Liver (tissue), 9 donors: ENCODE results near the gene ADARB1. TPM values are rescaled to one million over a fixed set of nuclear protein-coding genes. Genes with fewer than 3 reads are reported as not detected.

Experiments
- DNase-seq: peaks from one replicate; pipeline ENCODE4 v3.0.0-alpha.2; 2017; ENCODE audit warnings: low spot score
- H3K27ac ChIP-seq, 2 donors: one replicate each; pipeline ENCODE4 v1.7.0; 2013; ENCODE audit warnings: inconsistent platforms in 2 of 2, low read length in 2 of 2, control low read depth in 1 of 2, low read depth in 1 of 2, mild to moderate bottlenecking in 1 of 2
- H3K27me3 ChIP-seq, 4 donors: one replicate each; pipeline versions ENCODE4 v1.6.1 to v1.7.0; 2013; ENCODE audit warnings: low read length in 3 of 4, inconsistent platforms in 1 of 4, mild to moderate bottlenecking in 1 of 4, moderate library complexity in 1 of 4; ENCODE audit not compliant: control insufficient read depth in 4 of 4, insufficient read depth in 4 of 4
- H3K36me3 ChIP-seq, 4 donors: one replicate each; pipeline versions ENCODE4 v1.6.1 to v1.7.0; 2013; ENCODE audit warnings: low read length in 3 of 4, mild to moderate bottlenecking in 3 of 4, low read depth in 1 of 4, moderate library complexity in 1 of 4; ENCODE audit not compliant: control insufficient read depth in 4 of 4, insufficient read depth in 3 of 4
- H3K4me1 ChIP-seq, 4 donors: one replicate each; pipeline versions ENCODE4 v1.6.1 to v1.7.0; 2013; ENCODE audit warnings: low read length in 3 of 4, mild to moderate bottlenecking in 3 of 4, moderate library complexity in 1 of 4; ENCODE audit not compliant: control insufficient read depth in 4 of 4, insufficient read depth in 4 of 4
- H3K4me3 ChIP-seq, 3 donors: one replicate each; pipeline versions ENCODE4 v1.6.1 to v1.7.0; 2013; ENCODE audit warnings: low read length in 3 of 3, control low read depth in 1 of 3, low read depth in 1 of 3, mild to moderate bottlenecking in 1 of 3
- H3K9ac ChIP-seq, 2 donors: one replicate each; pipeline ENCODE4 v1.7.0; 2013; ENCODE audit warnings: low read length in 2 of 2, mild to moderate bottlenecking in 2 of 2, moderate library complexity in 2 of 2, control low read depth in 1 of 2, low read depth in 1 of 2
- H3K9me3 ChIP-seq, 4 donors: one replicate each; pipeline versions ENCODE4 v1.6.1 to v1.7.0; 2013; ENCODE audit warnings: low read length in 3 of 4; ENCODE audit not compliant: control insufficient read depth in 4 of 4
- FOXA1 ChIP-seq: IDR thresholded peaks from 2 replicates; pipeline ENCODE4 v1.6.1; 2016; ENCODE audit warnings: antibody characterized with exemption
- FOXA2 ChIP-seq: IDR thresholded peaks from 2 replicates; pipeline ENCODE4 v1.6.1; 2016; ENCODE audit warnings: antibody characterized with exemption
- GABPA ChIP-seq, 2 donors: IDR thresholded peaks in 1 of 2; conservative IDR thresholded peaks in 1 of 2; 2 replicates each; pipeline ENCODE4 v1.6.1; 2016; ENCODE audit warnings: antibody characterized with exemption in 2 of 2, mild to moderate bottlenecking in 1 of 2, moderate library complexity in 1 of 2
- HNF4A ChIP-seq, 2 donors: conservative IDR thresholded peaks; 2 replicates each; pipeline ENCODE4 v1.6.1; 2016; ENCODE audit warnings: antibody characterized with exemption in 2 of 2, mild to moderate bottlenecking in 2 of 2
- HNF4G ChIP-seq: IDR thresholded peaks from 2 replicates; pipeline ENCODE4 v1.6.1; 2016; ENCODE audit warnings: antibody characterized with exemption
- JUND ChIP-seq, 2 donors: IDR thresholded peaks; 2 replicates each; pipeline ENCODE4 v1.6.1; 2016; ENCODE audit warnings: antibody characterized with exemption in 2 of 2
- NR2F2 ChIP-seq: IDR thresholded peaks from 2 replicates; pipeline ENCODE4 v1.6.1; 2016; ENCODE audit warnings: antibody characterized with exemption
- RXRA ChIP-seq, 2 donors: IDR thresholded peaks; 2 replicates each; pipeline ENCODE4 v1.6.1; 2017 to 2018; ENCODE audit warnings: antibody characterized with exemption in 2 of 2, mild to moderate bottlenecking in 1 of 2
- TAF1 ChIP-seq: conservative IDR thresholded peaks from 2 replicates; pipeline ENCODE4 v1.6.1; 2016; ENCODE audit warnings: antibody characterized with exemption, mild to moderate bottlenecking
- YY1 ChIP-seq: IDR thresholded peaks from 2 replicates; pipeline ENCODE4 v1.6.1; 2016; ENCODE audit warnings: antibody characterized with exemption, mild to moderate bottlenecking
- WGBS: extraction: QIAGEN DNeasy Blood & Tissue Kit; methylation state at CpG from one replicate; pipeline ENCODE4 v1.1.7; 2013; 5-methylcytosine and 5-hydroxymethylcytosine counted together
- polyA plus RNA-seq, 2 donors: library from polyadenylated mRNA; stranded (reverse) in 1 of 2; unstranded in 1 of 2; fragments of 200-250 nt in 1 of 2; fragments of >200 nt in 1 of 2; fragmentation: Nextera tagmentation in 1 of 2; extraction: Ambion mirVana in 1 of 2; gene quantifications; one replicate each; pipeline versions ENCODE4 v1.2.1 to v1.2.3, GENCODE V29; 2013 to 2015
- total RNA-seq, 2 donors: library from RNA; depleted of rRNA; stranded (reverse); fragments of >200 nt; gene quantifications; one replicate each; pipeline ENCODE4 v1.2.3, GENCODE V29; 2014
- TF ChIP-seq, protein P1 (sequence below): IDR thresholded peaks from 2 replicates; pipeline ENCODE4 v1.6.1; 2016; ENCODE audit warnings: antibody characterized with exemption
- TF ChIP-seq, protein P2 (sequence below): IDR thresholded peaks from 2 replicates; pipeline ENCODE4 v1.6.1; 2016; ENCODE audit warnings: antibody characterized with exemption, mild to moderate bottlenecking
- TF ChIP-seq, protein P3 (sequence below): fragments of 150-350 bp; IDR thresholded peaks from 2 replicates; pipeline ENCODE4 v1.5.1; 2017; ENCODE audit warnings: improper control_type of control experiment, low read depth, low read length; ENCODE audit not compliant: missing input control
- TF ChIP-seq, protein P4 (sequence below): IDR thresholded peaks from 2 replicates; pipeline ENCODE4 v1.6.1; 2016; ENCODE audit warnings: antibody characterized with exemption
- TF ChIP-seq, protein P5 (sequence below): IDR thresholded peaks from 2 replicates; pipeline ENCODE4 v1.6.1; 2016; ENCODE audit warnings: antibody characterized with exemption
- donor health status: healthy.
- donor health status: healthy.
- donor health status: healthy.
- donor health status: healthy.
- donor health status: healthy.

The ADARB1 gene
- total and polyA plus RNA-seq, 4 donors: 1.6 to 7.8 (median 2.9) TPM

DNA sequence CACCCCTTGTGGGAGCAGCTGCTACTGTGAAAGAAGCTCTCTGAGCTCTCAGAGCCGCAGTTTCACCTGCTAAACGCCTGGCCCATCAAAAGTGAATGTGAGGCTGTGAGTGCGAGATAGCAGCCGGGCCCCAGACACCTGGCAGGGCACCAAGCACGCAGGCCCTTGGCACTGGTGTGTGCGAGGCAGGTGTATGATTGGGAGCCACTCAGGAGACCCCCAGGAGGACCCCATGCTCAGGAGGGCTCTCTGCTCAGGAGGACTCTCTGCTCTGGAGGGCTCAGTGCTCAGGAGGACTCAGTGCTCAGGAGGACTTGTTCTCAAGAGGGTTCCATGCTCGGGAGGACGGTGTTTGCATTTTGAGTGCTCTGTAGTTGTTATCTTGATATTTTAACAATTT, 14.3 kb upstream of the ADARB1 start (continued):
- TF ChIP-seq FOXA1: no peak
- TF ChIP-seq, protein P1, sequence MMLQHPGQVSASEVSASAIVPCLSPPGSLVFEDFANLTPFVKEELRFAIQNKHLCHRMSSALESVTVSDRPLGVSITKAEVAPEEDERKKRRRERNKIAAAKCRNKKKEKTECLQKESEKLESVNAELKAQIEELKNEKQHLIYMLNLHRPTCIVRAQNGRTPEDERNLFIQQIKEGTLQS: no peak

DNA sequence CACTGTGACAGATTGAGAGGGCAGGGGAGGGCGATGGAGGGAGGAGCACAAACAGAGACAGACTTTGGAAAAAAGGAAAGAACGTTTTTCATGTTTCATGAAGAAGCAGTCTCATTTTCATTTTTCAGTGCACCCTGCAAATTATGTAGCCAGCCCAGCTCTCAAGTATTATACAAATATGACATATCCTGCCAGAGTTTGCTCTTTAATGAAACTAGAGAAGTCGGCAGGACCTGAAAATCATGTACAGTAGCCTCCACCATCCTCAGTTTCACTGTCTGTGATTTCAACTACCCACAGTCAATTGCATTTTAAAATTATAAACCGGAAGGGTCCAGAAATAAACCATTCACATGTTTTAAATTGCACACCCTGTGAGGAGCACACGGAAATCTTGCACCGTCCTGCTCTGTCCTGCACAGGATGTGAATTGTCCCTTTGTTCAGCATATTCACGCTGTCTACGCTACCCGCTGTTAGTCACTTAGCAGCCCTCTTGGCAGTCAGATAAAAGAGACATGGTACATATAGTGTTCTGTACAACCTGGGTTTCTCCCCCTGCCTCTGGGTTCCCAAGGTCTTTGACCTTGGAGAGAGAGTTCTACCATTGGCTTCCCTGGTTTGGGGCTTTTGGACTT, 13.6 kb upstream of the ADARB1 start:
- Histone ChIP-seq H3K9ac (no peak overlapping the region), H3K9me3 (no peaks in the 10 kb centered on the region), H3K27me3 (no peaks in the 10 kb centered on the region), H3K4me3 (no peak overlapping the region), H3K4me1 (no peaks in the 10 kb centered on the region), H3K27ac (no peak overlapping the region), H3K36me3 (no peaks in the 10 kb centered on the region)
- TF ChIP-seq FOXA1 (no peak), RXRA (IDR thresholded peaks at IDR 0.05) (no peak), HNF4A (conservative IDR thresholded peaks at IDR 0.05) (no peak), JUND (IDR thresholded peaks at IDR 0.05) (no peak), FOXA2 (no peak), TAF1 (no peak), GABPA (IDR thresholded peaks at IDR 0.05 in 1 of 2, conservative IDR thresholded peaks at IDR 0.05 in 1 of 2) (no peak), NR2F2 (no peak), YY1 (no peak), HNF4G (no peak)
- TF ChIP-seq, protein P2, sequence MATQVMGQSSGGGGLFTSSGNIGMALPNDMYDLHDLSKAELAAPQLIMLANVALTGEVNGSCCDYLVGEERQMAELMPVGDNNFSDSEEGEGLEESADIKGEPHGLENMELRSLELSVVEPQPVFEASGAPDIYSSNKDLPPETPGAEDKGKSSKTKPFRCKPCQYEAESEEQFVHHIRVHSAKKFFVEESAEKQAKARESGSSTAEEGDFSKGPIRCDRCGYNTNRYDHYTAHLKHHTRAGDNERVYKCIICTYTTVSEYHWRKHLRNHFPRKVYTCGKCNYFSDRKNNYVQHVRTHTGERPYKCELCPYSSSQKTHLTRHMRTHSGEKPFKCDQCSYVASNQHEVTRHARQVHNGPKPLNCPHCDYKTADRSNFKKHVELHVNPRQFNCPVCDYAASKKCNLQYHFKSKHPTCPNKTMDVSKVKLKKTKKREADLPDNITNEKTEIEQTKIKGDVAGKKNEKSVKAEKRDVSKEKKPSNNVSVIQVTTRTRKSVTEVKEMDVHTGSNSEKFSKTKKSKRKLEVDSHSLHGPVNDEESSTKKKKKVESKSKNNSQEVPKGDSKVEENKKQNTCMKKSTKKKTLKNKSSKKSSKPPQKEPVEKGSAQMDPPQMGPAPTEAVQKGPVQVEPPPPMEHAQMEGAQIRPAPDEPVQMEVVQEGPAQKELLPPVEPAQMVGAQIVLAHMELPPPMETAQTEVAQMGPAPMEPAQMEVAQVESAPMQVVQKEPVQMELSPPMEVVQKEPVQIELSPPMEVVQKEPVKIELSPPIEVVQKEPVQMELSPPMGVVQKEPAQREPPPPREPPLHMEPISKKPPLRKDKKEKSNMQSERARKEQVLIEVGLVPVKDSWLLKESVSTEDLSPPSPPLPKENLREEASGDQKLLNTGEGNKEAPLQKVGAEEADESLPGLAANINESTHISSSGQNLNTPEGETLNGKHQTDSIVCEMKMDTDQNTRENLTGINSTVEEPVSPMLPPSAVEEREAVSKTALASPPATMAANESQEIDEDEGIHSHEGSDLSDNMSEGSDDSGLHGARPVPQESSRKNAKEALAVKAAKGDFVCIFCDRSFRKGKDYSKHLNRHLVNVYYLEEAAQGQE: no peak
- TF ChIP-seq, protein P3, sequence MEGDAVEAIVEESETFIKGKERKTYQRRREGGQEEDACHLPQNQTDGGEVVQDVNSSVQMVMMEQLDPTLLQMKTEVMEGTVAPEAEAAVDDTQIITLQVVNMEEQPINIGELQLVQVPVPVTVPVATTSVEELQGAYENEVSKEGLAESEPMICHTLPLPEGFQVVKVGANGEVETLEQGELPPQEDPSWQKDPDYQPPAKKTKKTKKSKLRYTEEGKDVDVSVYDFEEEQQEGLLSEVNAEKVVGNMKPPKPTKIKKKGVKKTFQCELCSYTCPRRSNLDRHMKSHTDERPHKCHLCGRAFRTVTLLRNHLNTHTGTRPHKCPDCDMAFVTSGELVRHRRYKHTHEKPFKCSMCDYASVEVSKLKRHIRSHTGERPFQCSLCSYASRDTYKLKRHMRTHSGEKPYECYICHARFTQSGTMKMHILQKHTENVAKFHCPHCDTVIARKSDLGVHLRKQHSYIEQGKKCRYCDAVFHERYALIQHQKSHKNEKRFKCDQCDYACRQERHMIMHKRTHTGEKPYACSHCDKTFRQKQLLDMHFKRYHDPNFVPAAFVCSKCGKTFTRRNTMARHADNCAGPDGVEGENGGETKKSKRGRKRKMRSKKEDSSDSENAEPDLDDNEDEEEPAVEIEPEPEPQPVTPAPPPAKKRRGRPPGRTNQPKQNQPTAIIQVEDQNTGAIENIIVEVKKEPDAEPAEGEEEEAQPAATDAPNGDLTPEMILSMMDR: no peak
- TF ChIP-seq, protein P4, sequence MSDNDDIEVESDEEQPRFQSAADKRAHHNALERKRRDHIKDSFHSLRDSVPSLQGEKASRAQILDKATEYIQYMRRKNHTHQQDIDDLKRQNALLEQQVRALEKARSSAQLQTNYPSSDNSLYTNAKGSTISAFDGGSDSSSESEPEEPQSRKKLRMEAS: no peak
- TF ChIP-seq, protein P1: no peak
- TF ChIP-seq, protein P5, sequence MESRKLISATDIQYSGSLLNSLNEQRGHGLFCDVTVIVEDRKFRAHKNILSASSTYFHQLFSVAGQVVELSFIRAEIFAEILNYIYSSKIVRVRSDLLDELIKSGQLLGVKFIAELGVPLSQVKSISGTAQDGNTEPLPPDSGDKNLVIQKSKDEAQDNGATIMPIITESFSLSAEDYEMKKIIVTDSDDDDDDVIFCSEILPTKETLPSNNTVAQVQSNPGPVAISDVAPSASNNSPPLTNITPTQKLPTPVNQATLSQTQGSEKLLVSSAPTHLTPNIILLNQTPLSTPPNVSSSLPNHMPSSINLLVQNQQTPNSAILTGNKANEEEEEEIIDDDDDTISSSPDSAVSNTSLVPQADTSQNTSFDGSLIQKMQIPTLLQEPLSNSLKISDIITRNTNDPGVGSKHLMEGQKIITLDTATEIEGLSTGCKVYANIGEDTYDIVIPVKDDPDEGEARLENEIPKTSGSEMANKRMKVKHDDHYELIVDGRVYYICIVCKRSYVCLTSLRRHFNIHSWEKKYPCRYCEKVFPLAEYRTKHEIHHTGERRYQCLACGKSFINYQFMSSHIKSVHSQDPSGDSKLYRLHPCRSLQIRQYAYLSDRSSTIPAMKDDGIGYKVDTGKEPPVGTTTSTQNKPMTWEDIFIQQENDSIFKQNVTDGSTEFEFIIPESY: no peak
- DNase-seq: no peak
- 74% methylated on average over 9 of the region's 9 CpGs for WGBS
